GM23248 (cell line): ENCODE data around the gene MPV17. TPM values are rescaled to one million over a fixed set of nuclear protein-coding genes. Genes with fewer than 3 reads are reported as not detected.

ENCODE experiments used
- DNase-seq: peaks from one replicate; pipeline ENCODE4 v3.0.0-alpha.2; 2015
- H2AFZ ChIP-seq: fragments of 200-600 bp; sonication (generic); 2 replicates; pipeline ENCODE4 v1.6.1; 2016; ENCODE audit warnings: antibody characterized with exemption
- H3F3A ChIP-seq: fragments of 200-600 bp; sonication (generic); 2 replicates; pipeline ENCODE4 v1.6.1; 2016; ENCODE audit warnings: mild to moderate bottlenecking, antibody characterized with exemption, mixed run types; ENCODE audit not compliant: insufficient read depth
- H3K27ac ChIP-seq: fragments of 200-600 bp; sonication (generic); 2 replicates; pipeline ENCODE4 v1.5.1; 2016; ENCODE audit warnings: mild to moderate bottlenecking
- H3K27me3 ChIP-seq: fragments of 200-600 bp; sonication (generic); replicated peaks from 2 replicates; pipeline ENCODE4 v1.6.1; 2016; ENCODE audit warnings: mild to moderate bottlenecking; ENCODE audit not compliant: insufficient read depth
- H3K36me3 ChIP-seq: fragments of 200-600 bp; sonication (generic); 2 replicates; pipeline ENCODE4 v1.6.1; 2016; ENCODE audit warnings: low read depth, mild to moderate bottlenecking
- H3K4me1 ChIP-seq: fragments of 200-600 bp; sonication (generic); 2 replicates; pipeline ENCODE4 v1.6.1; 2016; ENCODE audit warnings: mild to moderate bottlenecking; ENCODE audit not compliant: insufficient read depth
- H3K4me2 ChIP-seq: fragments of 200-600 bp; sonication (generic); one replicate; pipeline ENCODE4 v1.6.1; 2016; ENCODE audit warnings: mild to moderate bottlenecking; ENCODE audit not compliant: unreplicated experiment
- H3K4me3 ChIP-seq: fragments of 200-600 bp; sonication (generic); 2 replicates; pipeline ENCODE4 v1.5.1; 2016; ENCODE audit warnings: mild to moderate bottlenecking
- H3K79me2 ChIP-seq: fragments of 200-600 bp; sonication (generic); 2 replicates; pipeline ENCODE4 v1.6.1; 2016; ENCODE audit warnings: mild to moderate bottlenecking; ENCODE audit not compliant: insufficient read depth
- H3K9ac ChIP-seq: fragments of 200-600 bp; sonication (generic); 2 replicates; pipeline ENCODE4 v1.6.1; 2016; ENCODE audit warnings: mild to moderate bottlenecking
- H3K9me2 ChIP-seq: fragments of 200-600 bp; sonication (generic); 2 replicates; pipeline ENCODE4 v1.6.1; 2016; ENCODE audit warnings: mixed run types, mild to moderate bottlenecking, moderate library complexity; ENCODE audit not compliant: insufficient read depth
- H3K9me3 ChIP-seq: fragments of 200-600 bp; sonication (generic); one replicate; pipeline ENCODE4 v1.6.1; 2017; ENCODE audit warnings: low read depth
- H4K20me1 ChIP-seq: fragments of 200-600 bp; sonication (generic); 2 replicates; pipeline ENCODE4 v1.6.0; 2016; ENCODE audit not compliant: insufficient read depth
- EZH2 ChIP-seq: fragments of 200-600 bp; sonication (generic); IDR thresholded peaks from 2 replicates; pipeline ENCODE4 v1.6.1; 2018; ENCODE audit warnings: antibody characterized with exemption, mild to moderate bottlenecking; ENCODE audit not compliant: insufficient read depth, poor library complexity, severe bottlenecking
- EZH2phosphoT487 ChIP-seq: fragments of 200-600 bp; sonication (generic); IDR thresholded peaks from 2 replicates; pipeline ENCODE4 v1.6.1; 2018; ENCODE audit warnings: antibody characterized with exemption, moderate library complexity, mild to moderate bottlenecking, low read depth; ENCODE audit not compliant: insufficient read depth
- WGBS, 2 experiments: methylation state at CpG; one replicate each; pipeline ENCODE4 v1.1.6; 2015 to 2017; ENCODE audit warnings: low lambda C conversion rate in 2 of 2, low coverage in 1 of 2; ENCODE audit errors: missing lambda C conversion rate in 2 of 2; 5-methylcytosine and 5-hydroxymethylcytosine counted together
- in situ Hi-C: fragments of 300-500 bp; cut with MboI; formaldehyde crosslinking; loops from 2 replicates; pipeline ENCODE4 v1.15.0; 2020
- polyA plus RNA-seq: library from polyadenylated mRNA; unstranded; fragments of >200 nt; fragmentation: Nextera tagmentation; extraction: Ambion mirVana; gene quantifications from 2 replicates; pipeline ENCODE4 v1.2.1, GENCODE V29; 2016
- total RNA-seq: library from RNA; depleted of rRNA; stranded (reverse); fragments of >200 nt; shearing (Covaris generic); gene quantifications from 2 replicates; pipeline ENCODE4 v1.2.3, GENCODE V29; 2014

The MPV17 gene
- total and polyA plus RNA-seq, 2 experiments from 2014 or later, result 91.0 to 128 TPM

- Histone ChIP-seq H3K9me2 (no peaks in the 10 kb centered on the region), H3F3A (0 out of 2 replicates have a peak, but pooled peaks cover 3% of the 10 kb centered on the region), H3K9me3 (no peaks in the 10 kb centered on the region), H4K20me1 (no peaks in the 10 kb centered on the region), H3K4me3 (no peak overlapping the region), H2AFZ (no peak overlapping the region), H3K27me3 (peaks cover 8% of the 10 kb centered on the region; the same call in 1 of the 2 replicates), H3K27ac (no peak overlapping the region), H3K4me2 (no peak overlapping the region), H3K36me3 (no peaks in the 10 kb centered on the region), H3K4me1 (peaks cover 18% of the 10 kb centered on the region), H3K9ac (no peak overlapping the region), H3K79me2 (no peaks in the 10 kb centered on the region)
- 39 to 47% methylated on average over 5 of the region's 5 CpGs for whole genome bisulfite sequencing, 2 experiments
- in situ Hi-C loops, result loop anchor here (10.0 kb wide), 1 partner anchor 178 kb away; no protein-coding TSS in a partner anchor
- TF ChIP-seq EZH2, result no peak
- no peak for TF ChIP-seq EZH2phosphoT487
- no peak for DNase-seq
These were observed 40.0 kb downstream of the MPV17 start for GRCh38 chr2:27282892-27283291.

- peaks cover 8% of the 10 kb centered on the region; the same call in 1 of the 2 replicates for H3K27me3 ChIP-seq
- no peak within 1 kb of the TSS for H3K9ac ChIP-seq
- 69 to 78% methylated on average over 5 of the region's 5 CpGs for WGBS, 2 experiments
- H3K79me2 ChIP-seq, result no peaks in the 10 kb centered on the region
- H2AFZ ChIP-seq, result no peak within 1 kb of the TSS
- H3K27ac ChIP-seq, result no peak within 1 kb of the TSS
- peak; percentile 56 for DNase-seq
- TF ChIP-seq EZH2, result no peak
- TF ChIP-seq EZH2phosphoT487, result no peak
- 0 out of 2 replicates have a peak, but pooled peaks cover 3% of the 10 kb centered on the region for H3F3A ChIP-seq
- H3K4me1 ChIP-seq, result peaks cover 18% of the 10 kb centered on the region
- no peaks in the 10 kb centered on the region for H3K9me3 ChIP-seq
- no peak within 1 kb of the TSS for H3K4me3 ChIP-seq
- no peaks in the 10 kb centered on the region for H3K9me2 ChIP-seq
- H4K20me1 ChIP-seq, result no peaks in the 10 kb centered on the region
- H3K4me2 ChIP-seq, result peak within 1 kb of the TSS; percentile 11
- in situ Hi-C loops, result loop anchor here (10.0 kb wide), 1 partner anchor 177 kb away; no protein-coding TSS in a partner anchor
- no peaks in the 10 kb centered on the region for H3K36me3 ChIP-seq
These were observed 40.9 kb downstream of the MPV17 start, which contains the start of gene TRIM54 for GRCh38 chr2:27281855-27282559. TRIM54 (plus strand) TSS chr2:27282429; CDS start chr2:27282732, 303 bp downstream.

GRCh38 chr2:27281442-27281841, 41.5 kb downstream of the MPV17 start:
- 0 out of 2 replicates have a peak, but pooled peaks cover 3% of the 10 kb centered on the region for H3F3A ChIP-seq
- H4K20me1 ChIP-seq, result no peaks in the 10 kb centered on the region
- no peak overlapping the region for H3K9ac ChIP-seq
- H3K27me3 ChIP-seq, result peaks cover 8% of the 10 kb centered on the region
- H3K9me3 ChIP-seq, result no peaks in the 10 kb centered on the region
- 87 to 92% methylated on average over 3 of the region's 3 CpGs for WGBS, 2 experiments
- in situ Hi-C loops, result loop anchor here (10.0 kb wide), 1 partner anchor 177 kb away; no protein-coding TSS in a partner anchor
- peak overlapping the region; percentile 11 for H3K4me2 ChIP-seq
- DNase-seq, result no peak
- no peaks in the 10 kb centered on the region for H3K9me2 ChIP-seq
- TF ChIP-seq EZH2phosphoT487 (no peak), EZH2 (no peak)
- H3K4me3 ChIP-seq, result no peak overlapping the region
- peaks cover 18% of the 10 kb centered on the region for H3K4me1 ChIP-seq
- H3K36me3 ChIP-seq, result no peaks in the 10 kb centered on the region
- no peak overlapping the region for H3K27ac ChIP-seq
- no peaks in the 10 kb centered on the region for H3K79me2 ChIP-seq
- no peak overlapping the region for H2AFZ ChIP-seq

- in situ Hi-C loops, result loop anchor here (10.0 kb wide), 1 partner anchor 176 kb away; no protein-coding TSS in a partner anchor
- TF ChIP-seq EZH2phosphoT487, result no peak
- TF ChIP-seq EZH2, result no peak
- Histone ChIP-seq H4K20me1 (no peaks in the 10 kb centered on the region), H3K4me3 (no peak overlapping the region), H3K27ac (no peak overlapping the region), H3K9me3 (no peaks in the 10 kb centered on the region), H3K79me2 (no peaks in the 10 kb centered on the region), H2AFZ (no peak overlapping the region), H3K9ac (no peak overlapping the region), H3K4me2 (peak overlapping the region; percentile 11), H3F3A (0 out of 2 replicates have a peak, but pooled peaks cover 3% of the 10 kb centered on the region), H3K9me2 (no peaks in the 10 kb centered on the region), H3K4me1 (peaks cover 18% of the 10 kb centered on the region), H3K27me3 (peaks cover 7% of the 10 kb centered on the region), H3K36me3 (no peaks in the 10 kb centered on the region)
- WGBS, 2 experiments, result 23 to 58% methylated on average over 3 of the region's 3 CpGs
- DNase-seq, result peak; percentile 26
These were observed 42.1 kb downstream of the MPV17 start for GRCh38 chr2:27280826-27281225.
